Measurements from ENCODE around the gene CSNK1A1.

GRCh38 chr5:149496166-149496565 is 55.1 kb downstream of the CSNK1A1 start:
- TF ChIP-seq, protein P1, sequence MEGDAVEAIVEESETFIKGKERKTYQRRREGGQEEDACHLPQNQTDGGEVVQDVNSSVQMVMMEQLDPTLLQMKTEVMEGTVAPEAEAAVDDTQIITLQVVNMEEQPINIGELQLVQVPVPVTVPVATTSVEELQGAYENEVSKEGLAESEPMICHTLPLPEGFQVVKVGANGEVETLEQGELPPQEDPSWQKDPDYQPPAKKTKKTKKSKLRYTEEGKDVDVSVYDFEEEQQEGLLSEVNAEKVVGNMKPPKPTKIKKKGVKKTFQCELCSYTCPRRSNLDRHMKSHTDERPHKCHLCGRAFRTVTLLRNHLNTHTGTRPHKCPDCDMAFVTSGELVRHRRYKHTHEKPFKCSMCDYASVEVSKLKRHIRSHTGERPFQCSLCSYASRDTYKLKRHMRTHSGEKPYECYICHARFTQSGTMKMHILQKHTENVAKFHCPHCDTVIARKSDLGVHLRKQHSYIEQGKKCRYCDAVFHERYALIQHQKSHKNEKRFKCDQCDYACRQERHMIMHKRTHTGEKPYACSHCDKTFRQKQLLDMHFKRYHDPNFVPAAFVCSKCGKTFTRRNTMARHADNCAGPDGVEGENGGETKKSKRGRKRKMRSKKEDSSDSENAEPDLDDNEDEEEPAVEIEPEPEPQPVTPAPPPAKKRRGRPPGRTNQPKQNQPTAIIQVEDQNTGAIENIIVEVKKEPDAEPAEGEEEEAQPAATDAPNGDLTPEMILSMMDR (IDR thresholded peaks at IDR 0.05) = no peak
- TF ChIP-seq POLR2A (IDR thresholded peaks at IDR 0.05) = no peak
- TF ChIP-seq POLR2AphosphoS5 (IDR thresholded peaks at IDR 0.05) = no peak
- no peak for TF ChIP-seq EP300 (IDR thresholded peaks at IDR 0.05)
